ENCODE results near the gene COL20A1.

COL20A1 gene

GRCh38 chr20:63319164-63320040 is 26.4 kb downstream of the COL20A1 start:
- H3K9ac ChIP-seq (ENCODE audit: low read length): no peak overlapping the region
- peaks cover 35% of the 10 kb centered on the region for H3K27me3 ChIP-seq (replicated peaks; ENCODE audit: control insufficient read depth, insufficient read depth, low read length)
- H3K4me3 ChIP-seq (ENCODE audit: low read length): no peak overlapping the region
- no peaks in the 10 kb centered on the region for H3K4me1 ChIP-seq (ENCODE audit: control insufficient read depth, insufficient read depth, low read length)
- DNase-seq (ENCODE audit: low read depth): no peak
- no peaks in the 10 kb centered on the region for H3K36me3 ChIP-seq (ENCODE audit: control insufficient read depth, insufficient read depth, low read length, severe bottlenecking)
- no peaks in the 10 kb centered on the region for H3K9me3 ChIP-seq (ENCODE audit: control insufficient read depth, low read length)

GRCh38 chr20:63320041-63320511 is 27.1 kb downstream of the COL20A1 start:
- peaks cover 41% of the 10 kb centered on the region for H3K27me3 ChIP-seq (replicated peaks; ENCODE audit: control insufficient read depth, insufficient read depth, low read length)
- no peak overlapping the region for H3K9ac ChIP-seq (ENCODE audit: low read length)
- no peaks in the 10 kb centered on the region for H3K9me3 ChIP-seq (ENCODE audit: control insufficient read depth, low read length)
- no peaks in the 10 kb centered on the region for H3K4me1 ChIP-seq (ENCODE audit: control insufficient read depth, insufficient read depth, low read length)
- no peak overlapping the region for H3K4me3 ChIP-seq (ENCODE audit: low read length)
- no peak for DNase-seq (ENCODE audit: low read depth)
- H3K36me3 ChIP-seq (ENCODE audit: control insufficient read depth, insufficient read depth, low read length, severe bottlenecking): no peaks in the 10 kb centered on the region

GRCh38 chr20:63320616-63321147 is 27.7 kb downstream of the COL20A1 start:
- H3K9me3 ChIP-seq (ENCODE audit: control insufficient read depth, low read length): no peaks in the 10 kb centered on the region
- H3K27me3 ChIP-seq (replicated peaks; ENCODE audit: control insufficient read depth, insufficient read depth, low read length): peaks cover 40% of the 10 kb centered on the region
- H3K9ac ChIP-seq (ENCODE audit: low read length): no peak overlapping the region
- H3K36me3 ChIP-seq (ENCODE audit: control insufficient read depth, insufficient read depth, low read length, severe bottlenecking): no peaks in the 10 kb centered on the region
- DNase-seq (ENCODE audit: low read depth): no peak
- H3K4me1 ChIP-seq (ENCODE audit: control insufficient read depth, insufficient read depth, low read length): no peaks in the 10 kb centered on the region
- no peak overlapping the region for H3K4me3 ChIP-seq (ENCODE audit: low read length)

- peaks cover 38% of the 10 kb centered on the region for H3K27me3 ChIP-seq (replicated peaks; ENCODE audit: control insufficient read depth, insufficient read depth, low read length)
- no peak overlapping the region for H3K9ac ChIP-seq (ENCODE audit: low read length)
- no peaks in the 10 kb centered on the region for H3K9me3 ChIP-seq (ENCODE audit: control insufficient read depth, low read length)
- peak; percentile 22 for DNase-seq (ENCODE audit: low read depth)
- no peaks in the 10 kb centered on the region for H3K4me1 ChIP-seq (ENCODE audit: control insufficient read depth, insufficient read depth, low read length)
- no peak overlapping the region for H3K4me3 ChIP-seq (ENCODE audit: low read length)
- no peaks in the 10 kb centered on the region for H3K36me3 ChIP-seq (ENCODE audit: control insufficient read depth, insufficient read depth, low read length, severe bottlenecking)
These were observed 28.3 kb downstream of the COL20A1 start for GRCh38 chr20:63321148-63321831.

GRCh38 chr20:63322146-63322932 is 29.4 kb downstream of the COL20A1 start:
- no peak overlapping the region for H3K4me3 ChIP-seq (ENCODE audit: low read length)

GRCh38 chr20:63322933-63323273 is 29.9 kb downstream of the COL20A1 start:
- H3K27me3 ChIP-seq (replicated peaks; ENCODE audit: control insufficient read depth, insufficient read depth, low read length): peaks cover 42% of the 10 kb centered on the region
- no peak overlapping the region for H3K4me3 ChIP-seq (ENCODE audit: low read length)
- no peaks in the 10 kb centered on the region for H3K36me3 ChIP-seq (ENCODE audit: control insufficient read depth, insufficient read depth, low read length, severe bottlenecking)
- H3K9ac ChIP-seq (ENCODE audit: low read length): no peak overlapping the region
- H3K4me1 ChIP-seq (ENCODE audit: control insufficient read depth, insufficient read depth, low read length): no peaks in the 10 kb centered on the region
- H3K9me3 ChIP-seq (ENCODE audit: control insufficient read depth, low read length): no peaks in the 10 kb centered on the region
- no peak for DNase-seq (ENCODE audit: low read depth)

More at GRCh38 chr20:63322146-63322932, 29.4 kb downstream of the COL20A1 start:
- no peaks in the 10 kb centered on the region for H3K4me1 ChIP-seq (ENCODE audit: control insufficient read depth, insufficient read depth, low read length)
- DNase-seq (ENCODE audit: low read depth): no peak
- H3K36me3 ChIP-seq (ENCODE audit: control insufficient read depth, insufficient read depth, low read length, severe bottlenecking): no peaks in the 10 kb centered on the region
- H3K27me3 ChIP-seq (replicated peaks; ENCODE audit: control insufficient read depth, insufficient read depth, low read length): peaks cover 38% of the 10 kb centered on the region
- no peaks in the 10 kb centered on the region for H3K9me3 ChIP-seq (ENCODE audit: control insufficient read depth, low read length)
- H3K9ac ChIP-seq (ENCODE audit: low read length): no peak overlapping the region

- no peaks in the 10 kb centered on the region for H3K36me3 ChIP-seq (ENCODE audit: control insufficient read depth, insufficient read depth, low read length, severe bottlenecking)
- H3K4me1 ChIP-seq (ENCODE audit: control insufficient read depth, insufficient read depth, low read length): no peaks in the 10 kb centered on the region
- H3K4me3 ChIP-seq (ENCODE audit: low read length): no peak overlapping the region
- DNase-seq (ENCODE audit: low read depth): no peak
- peaks cover 45% of the 10 kb centered on the region for H3K27me3 ChIP-seq (replicated peaks; ENCODE audit: control insufficient read depth, insufficient read depth, low read length)
- no peaks in the 10 kb centered on the region for H3K9me3 ChIP-seq (ENCODE audit: control insufficient read depth, low read length)
- H3K9ac ChIP-seq (ENCODE audit: low read length): no peak overlapping the region
These were observed 30.5 kb downstream of the COL20A1 start for GRCh38 chr20:63323357-63323981.

GRCh38 chr20:63325021-63325471 is 32.1 kb downstream of the COL20A1 start:
- no peak for DNase-seq (ENCODE audit: low read depth)
- Histone ChIP-seq H3K36me3 (ENCODE audit: control insufficient read depth, insufficient read depth, low read length, severe bottlenecking) (no peaks in the 10 kb centered on the region), H3K27me3 (replicated peaks; ENCODE audit: control insufficient read depth, insufficient read depth, low read length) (peaks cover 34% of the 10 kb centered on the region), H3K9me3 (ENCODE audit: control insufficient read depth, low read length) (no peaks in the 10 kb centered on the region), H3K4me1 (ENCODE audit: control insufficient read depth, insufficient read depth, low read length) (no peaks in the 10 kb centered on the region), H3K9ac (ENCODE audit: low read length) (no peak overlapping the region), H3K4me3 (ENCODE audit: low read length) (no peak overlapping the region)

GRCh38 chr20:63325554-63326313 is 32.7 kb downstream of the COL20A1 start:
- Histone ChIP-seq H3K4me1 (ENCODE audit: control insufficient read depth, insufficient read depth, low read length) (no peaks in the 10 kb centered on the region), H3K9ac (ENCODE audit: low read length) (no peak overlapping the region), H3K27me3 (replicated peaks; ENCODE audit: control insufficient read depth, insufficient read depth, low read length) (peaks cover 39% of the 10 kb centered on the region), H3K9me3 (ENCODE audit: control insufficient read depth, low read length) (no peaks in the 10 kb centered on the region), H3K4me3 (ENCODE audit: low read length) (no peak overlapping the region), H3K36me3 (ENCODE audit: control insufficient read depth, insufficient read depth, low read length, severe bottlenecking) (no peaks in the 10 kb centered on the region)
- DNase-seq (ENCODE audit: low read depth): no peak
